Sciatic nerve (tissue), 2 donors: ENCODE measurements around the gene TJP3. TPM values are rescaled to one million over a fixed set of nuclear protein-coding genes. Genes with fewer than 3 reads are reported as not detected.
A peak's percentile ranks its signal among the peaks of the same experiment; 100 is the strongest.

Source experiments
- ATAC-seq: fragments of 200-7000 bp; cut with Tn5 transposase; one replicate; pipeline ENCODE4 v1.9.1; 2020; ENCODE audit warnings: mild to moderate bottlenecking, moderate library complexity
- DNase-seq: peaks from one replicate; pipeline ENCODE4 v3.0.0-alpha.2; 2020; ENCODE audit warnings: low spot score
- intact Hi-C: fragments of 100-400 bp; cut with DNase I; formaldehyde crosslinking; loops from one replicate; pipeline ENCODE4 v1.14.2; 2022
- total RNA-seq: library from RNA; stranded (reverse); fragmentation: NEBNext Ultra II Directional; extraction: Animal tissue kit (Norgen Biotek cat#: 25700); gene quantifications from one replicate; pipeline ENCODE4 v1.2.1, GENCODE V29; 2021
- donor health status: DM: no; HTN: no; CAD: no.
- donor health status: DM: no; HTN: no; CAD: no.

TJP3 gene
- total RNA-seq, 1 donor from 2014 or later, result 2.1 TPM

GRCh38 chr19:3699741-3700241 lies 8.4 kb upstream of the TJP3 start:
- intact Hi-C loops, result loop anchor here (2.0 kb wide), 1 partner anchor 33 kb away; no protein-coding TSS in a partner anchor
- ATAC-seq (no peak), DNase-seq (no peak)

GRCh38 chr19:3700242-3701032 lies 7.7 kb upstream of the TJP3 start, which contains the start of gene PIP5K1C:
TSS of gene PIP5K1C (minus strand) at chr19:3700468. CDS start at chr19:3700390, 78 bp downstream.
- peak; percentile 88 for ATAC-seq
- DNase-seq, result peak; percentile 95
- intact Hi-C loops, result no loop called here

GRCh38 chr19:3701200-3701599 lies 7.0 kb upstream of the TJP3 start:
- intact Hi-C loops, result no loop called here
- no peak for DNase-seq
- ATAC-seq, result no peak

GRCh38 chr19:3707868-3708206 lies 347 bp upstream of the TJP3 start:
- no peak for ATAC-seq
- DNase-seq, result no peak
- intact Hi-C loops, result no loop called here

- peak; percentile 72 for ATAC-seq
- intact Hi-C loops, result no loop called here
- DNase-seq, result peak; percentile 76
These were observed 2.2 kb downstream of the TJP3 start for GRCh38 chr19:3710265-3710812.

GRCh38 chr19:3712663-3713611 lies 4.8 kb downstream of the TJP3 start:
- intact Hi-C loops, result no loop called here
- ATAC-seq, result peak; percentile 70
- DNase-seq, result no peak

GRCh38 chr19:3716147-3716668 lies 8.0 kb downstream of the TJP3 start:
- DNase-seq (no peak), ATAC-seq (no peak)
- intact Hi-C loops, result no loop called here

GRCh38 chr19:3719868-3720267 lies 11.7 kb downstream of the TJP3 start:
- intact Hi-C loops, result no loop called here
- ATAC-seq (no peak), DNase-seq (no peak)

- intact Hi-C loops, result no loop called here
- ATAC-seq, result no peak
- no peak for DNase-seq
These were observed 12.2 kb downstream of the TJP3 start for GRCh38 chr19:3720349-3720917.

- ATAC-seq (peak; percentile 85), DNase-seq (peak; percentile 86)
- intact Hi-C loops, result no loop called here
These were observed 13.1 kb downstream of the TJP3 start for GRCh38 chr19:3721131-3721886.

- DNase-seq (no peak), ATAC-seq (peak; percentile 6)
- intact Hi-C loops, result no loop called here
These were observed 13.8 kb downstream of the TJP3 start for GRCh38 chr19:3721887-3722442.

- no peak for DNase-seq
- intact Hi-C loops, result no loop called here
- no peak for ATAC-seq
These were observed 14.4 kb downstream of the TJP3 start for GRCh38 chr19:3722443-3723109.

- DNase-seq, result no peak
- intact Hi-C loops, result no loop called here
- no peak for ATAC-seq
These were observed 14.9 kb downstream of the TJP3 start for GRCh38 chr19:3723110-3723488.

GRCh38 chr19:3723883-3724282 lies 15.7 kb downstream of the TJP3 start:
- ATAC-seq, result no peak
- intact Hi-C loops, result no loop called here
- no peak for DNase-seq

GRCh38 chr19:3725121-3725520 lies 16.9 kb downstream of the TJP3 start:
- intact Hi-C loops, result no loop called here
- DNase-seq, result no peak
- no peak for ATAC-seq

GRCh38 chr19:3725640-3726310 lies 17.6 kb downstream of the TJP3 start:
- DNase-seq (no peak), ATAC-seq (no peak)
- intact Hi-C loops, result no loop called here

- intact Hi-C loops, result no loop called here
- ATAC-seq (no peak), DNase-seq (no peak)
These were observed 22.3 kb downstream of the TJP3 start for GRCh38 chr19:3730457-3730958.
